Stimulated activated CD8-positive, alpha-beta memory T cell treated with anti-CD3 and anti-CD28 coated beads, Interleukin-4, amount 100 ng/mL, for 48 hours (primary cell): ENCODE data around the gene RPL27A.
"Not testable (repeated sequence)": the region's sequence is repeated elsewhere in the genome, so short reads cannot be mapped to it uniquely, and the experiment has no call there.

Experiments
- DNase-seq: peaks from one replicate; pipeline ENCODE4 v3.0.0-alpha.2; 2020

RPL27A gene

DNA sequence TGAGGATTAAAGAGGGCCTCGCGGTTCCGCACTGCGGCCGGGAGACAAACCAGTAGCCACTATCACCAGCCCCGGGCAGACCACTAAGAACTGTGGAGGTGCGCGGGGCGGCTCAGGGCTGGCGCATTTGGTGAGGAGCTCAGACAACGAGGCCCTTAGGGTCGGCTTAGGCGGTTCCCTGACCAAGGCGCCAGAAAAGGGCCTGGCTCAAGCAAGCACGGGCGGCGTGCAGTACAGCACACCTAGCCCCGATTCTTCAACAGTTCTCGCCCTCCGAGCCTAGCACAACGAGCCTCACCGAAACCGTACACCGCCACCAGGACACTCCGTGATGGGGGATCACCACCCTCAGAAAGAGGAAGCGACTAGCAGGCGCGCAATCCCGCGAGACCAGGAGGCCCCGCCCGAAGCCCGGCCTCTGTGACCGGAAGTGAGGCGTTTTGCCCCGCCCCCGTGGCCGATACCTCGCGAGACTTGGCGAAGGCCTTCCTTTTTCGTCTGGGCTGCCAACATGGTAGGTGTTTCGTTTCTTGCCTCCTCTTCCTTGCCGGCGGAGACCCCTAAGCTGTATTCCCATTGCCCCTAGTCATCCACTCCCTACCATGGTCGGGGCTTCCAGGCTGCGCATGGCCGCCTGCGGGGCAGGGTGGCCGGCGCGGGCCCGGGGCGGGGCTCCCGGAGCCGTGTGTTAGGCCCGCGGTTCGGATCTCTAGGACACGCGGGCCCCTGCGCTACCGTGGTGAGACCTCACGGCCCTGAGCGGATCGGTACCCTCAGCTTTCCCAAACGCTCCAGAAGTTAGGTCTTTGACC lies at the start of gene RPL27A, which contains the start of gene TRIM66:
Gene RPL27A, plus strand, starts transcription at position 490 of the 812 bp plus-strand sequence. Its CDS starts 22 bp downstream, at position 512.
Gene TRIM66, minus strand, starts transcription at position 363 of the 812 bp plus-strand sequence. CDS start 10,391 bp downstream, outside the sequence.
- peak; percentile 100 for DNase-seq

- no peak for DNase-seq
Observed at GRCh38 chr11:8634498-8634897, 48.1 kb upstream of the RPL27A start.

DNA sequence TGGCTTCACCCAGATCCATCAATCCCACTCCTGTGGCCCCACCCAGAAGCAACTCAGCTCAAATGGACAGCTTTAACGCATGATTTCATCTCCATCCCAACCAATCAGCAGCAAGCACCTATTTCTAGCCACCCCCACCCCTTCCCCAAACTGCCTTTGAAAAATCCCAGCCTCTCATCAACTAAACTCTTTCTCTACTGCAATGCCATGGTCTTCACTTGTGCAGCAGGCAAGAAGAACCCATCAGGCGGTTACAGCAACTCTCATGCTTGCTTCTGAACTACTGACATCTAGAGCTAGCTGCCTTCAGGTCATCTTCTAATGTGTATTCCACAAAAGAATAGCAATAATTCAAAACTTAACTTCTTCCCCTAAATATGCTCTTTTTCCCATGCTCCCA lies 46.5 kb upstream of the RPL27A start:
- DNase-seq: no peak

DNA sequence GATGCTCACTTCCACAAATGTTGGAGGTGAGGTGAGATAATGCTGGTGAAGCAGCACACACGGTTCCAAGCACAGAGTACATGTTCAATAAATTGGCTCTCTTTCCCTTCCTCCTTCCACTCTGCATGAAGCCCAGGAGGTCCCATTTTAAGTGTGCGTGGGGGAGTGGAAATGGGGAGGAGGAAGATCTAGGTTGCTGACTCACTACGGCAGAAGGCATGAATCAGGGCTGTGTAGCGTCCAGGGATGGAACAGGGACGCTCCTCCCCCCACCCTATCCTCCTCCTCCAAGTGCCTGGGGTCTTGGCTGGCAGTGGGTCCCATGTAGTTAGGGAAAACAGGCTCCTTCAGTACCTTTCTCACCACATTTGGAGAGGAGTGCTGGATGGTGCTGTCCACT lies 44.3 kb upstream of the RPL27A start:
- no peak for DNase-seq

GRCh38 chr11:8639655-8640054 lies 42.9 kb upstream of the RPL27A start:
- no peak for DNase-seq

- DNase-seq: no peak
Observed at GRCh38 chr11:8640267-8640906, 42.2 kb upstream of the RPL27A start.

- no peak for DNase-seq
Observed at GRCh38 chr11:8641332-8641731, 41.3 kb upstream of the RPL27A start.

GRCh38 chr11:8642196-8642841 lies 40.3 kb upstream of the RPL27A start:
- no peak for DNase-seq

DNA sequence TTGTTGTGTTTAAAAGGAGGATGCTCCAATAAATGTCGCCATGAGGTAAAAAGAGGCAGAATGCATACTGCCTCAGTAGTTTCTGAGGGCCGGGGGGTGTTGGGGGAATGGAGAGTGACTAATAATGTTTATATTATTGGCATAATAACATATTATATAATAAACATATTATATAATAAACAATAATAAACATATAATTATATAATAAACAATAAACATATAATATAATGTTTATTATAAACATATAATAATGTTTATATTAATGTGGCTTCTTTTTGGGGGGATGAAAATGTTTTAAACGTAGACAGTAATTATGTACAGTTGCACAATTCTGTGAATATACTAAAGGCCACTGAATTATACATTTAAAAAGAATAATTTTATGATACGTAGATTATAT lies 35.7 kb upstream of the RPL27A start:
- no peak for DNase-seq

DNA sequence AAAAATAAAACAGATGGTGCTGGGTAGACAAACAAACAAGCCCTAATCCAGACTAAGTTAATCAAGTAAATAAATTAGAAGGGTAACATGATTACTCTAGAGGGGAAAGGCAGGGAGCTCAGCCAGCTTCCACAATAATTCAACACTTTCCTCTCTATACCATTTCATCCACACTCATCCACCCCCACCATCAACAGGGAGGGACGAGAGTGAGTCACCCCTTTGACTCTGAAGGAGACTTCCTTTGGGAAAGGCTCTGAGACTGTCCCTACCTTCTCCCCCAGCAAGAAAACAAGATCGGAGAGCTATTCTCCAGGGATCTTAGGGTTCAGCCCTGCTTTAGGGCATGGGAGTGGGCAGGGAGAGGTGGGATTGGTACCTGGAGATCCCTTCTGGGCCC lies 33.2 kb upstream of the RPL27A start:
- DNase-seq: no peak

GRCh38 chr11:8650401-8650990 lies 32.1 kb upstream of the RPL27A start:
- no peak for DNase-seq

- DNase-seq: no peak
Observed at GRCh38 chr11:8652140-8652539, 30.5 kb upstream of the RPL27A start.

GRCh38 chr11:8654503-8654902 lies 28.1 kb upstream of the RPL27A start:
- no peak for DNase-seq

GRCh38 chr11:8656291-8656690 lies 26.3 kb upstream of the RPL27A start:
- no peak for DNase-seq

GRCh38 chr11:8658321-8659057 lies 24.1 kb upstream of the RPL27A start:
- no peak for DNase-seq

DNA sequence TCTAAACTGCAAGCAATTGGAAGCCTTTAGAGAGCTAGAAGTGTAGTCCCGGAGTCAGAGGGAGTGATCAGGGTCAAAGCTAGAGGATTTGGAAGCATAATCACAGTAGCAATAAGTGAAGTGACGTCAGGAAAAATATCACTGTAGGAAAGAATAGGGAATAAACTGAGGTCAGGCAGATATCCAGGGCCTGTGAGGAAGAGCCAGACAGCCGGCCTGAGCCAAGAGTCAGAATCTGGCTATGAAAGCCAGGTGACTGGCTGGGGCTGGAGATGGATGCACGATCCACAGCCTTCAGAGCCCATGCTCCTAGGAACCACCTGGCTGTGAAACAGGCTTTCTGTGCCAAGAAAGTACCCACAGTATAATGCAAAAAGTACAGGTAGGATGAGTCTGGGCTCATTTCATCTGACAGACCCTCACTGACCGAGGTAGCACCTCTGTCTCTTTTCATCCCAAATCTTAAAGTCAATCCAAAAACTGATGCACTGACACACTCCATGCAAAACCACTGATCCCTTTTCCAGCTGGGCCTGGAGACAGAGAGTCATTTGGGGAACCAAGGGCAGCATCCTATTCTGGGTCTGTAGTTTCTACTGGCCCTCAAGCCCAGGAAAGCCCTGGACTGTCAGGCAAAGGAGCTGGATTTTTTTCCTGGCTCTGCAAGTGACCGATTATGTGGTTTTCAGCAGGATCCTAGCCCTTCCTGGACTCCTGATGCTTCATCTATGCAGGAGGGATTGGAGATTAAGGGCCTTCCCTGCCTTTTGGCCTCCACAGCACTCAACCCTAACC lies 21.4 kb upstream of the RPL27A start:
- DNase-seq: no peak

DNA sequence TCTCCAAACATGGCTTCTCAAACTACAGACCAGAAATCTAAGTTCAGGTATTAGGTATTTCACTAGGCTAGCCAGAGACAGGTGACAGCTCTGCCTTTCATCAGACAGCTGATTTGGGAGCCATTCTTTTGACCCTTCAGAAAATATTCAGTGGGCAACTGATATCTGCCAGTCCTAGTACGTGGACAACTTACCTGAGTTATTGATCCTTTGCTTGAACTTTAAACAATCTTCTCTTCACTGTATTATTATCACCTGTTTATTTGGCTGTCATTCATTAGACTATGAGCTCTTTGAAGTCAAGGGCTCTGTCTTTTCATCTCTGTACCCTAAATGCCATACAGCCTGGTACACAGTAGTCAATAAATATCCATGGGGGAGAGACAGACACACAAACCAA lies 17.4 kb upstream of the RPL27A start:
- no peak for DNase-seq

DNA sequence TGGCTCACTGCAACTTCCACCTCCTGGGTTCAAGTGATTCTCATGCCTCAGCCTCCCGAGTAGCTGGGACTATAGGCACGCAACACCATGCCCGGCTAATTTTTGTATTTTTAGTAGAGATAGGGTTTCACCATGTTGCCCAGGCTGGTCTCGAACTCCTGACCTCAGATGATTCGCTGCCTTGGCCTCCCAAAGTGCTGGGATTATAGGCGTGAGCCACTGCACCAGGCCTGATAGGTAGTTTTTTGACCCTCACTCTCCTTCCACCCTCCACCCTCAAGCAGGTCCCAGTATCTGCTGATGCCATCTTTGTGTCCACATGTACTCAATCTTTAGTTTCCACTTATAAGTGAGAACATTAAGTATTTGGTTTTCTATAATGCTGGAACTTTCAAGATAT lies 12.5 kb upstream of the RPL27A start:
- not testable (repeated sequence) for DNase-seq

GRCh38 chr11:8671193-8671612 lies 11.4 kb upstream of the RPL27A start:
- no peak for DNase-seq

DNA sequence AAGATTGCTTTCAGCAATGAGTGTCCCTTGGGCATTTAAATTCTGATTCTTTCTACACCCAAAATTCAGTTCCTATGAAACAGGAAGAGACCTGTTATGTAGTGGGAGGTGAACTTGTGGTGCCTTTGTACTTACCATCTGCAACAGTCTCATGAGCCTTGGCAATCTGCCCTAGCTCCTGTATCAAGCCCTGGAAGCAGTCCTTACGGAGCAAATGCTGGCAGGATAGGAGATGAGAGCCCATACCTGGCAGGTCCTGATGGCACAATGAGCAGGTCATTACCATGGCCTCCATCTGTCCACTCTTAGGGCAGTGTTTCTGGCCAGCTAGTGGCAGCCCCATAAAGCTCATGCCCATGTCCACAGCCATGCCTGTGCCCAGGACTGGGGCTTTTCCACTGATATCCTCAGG lies 10.9 kb upstream of the RPL27A start:
- DNase-seq: no peak

GRCh38 chr11:8672346-8672745 lies 10.2 kb upstream of the RPL27A start:
- no peak for DNase-seq

DNA sequence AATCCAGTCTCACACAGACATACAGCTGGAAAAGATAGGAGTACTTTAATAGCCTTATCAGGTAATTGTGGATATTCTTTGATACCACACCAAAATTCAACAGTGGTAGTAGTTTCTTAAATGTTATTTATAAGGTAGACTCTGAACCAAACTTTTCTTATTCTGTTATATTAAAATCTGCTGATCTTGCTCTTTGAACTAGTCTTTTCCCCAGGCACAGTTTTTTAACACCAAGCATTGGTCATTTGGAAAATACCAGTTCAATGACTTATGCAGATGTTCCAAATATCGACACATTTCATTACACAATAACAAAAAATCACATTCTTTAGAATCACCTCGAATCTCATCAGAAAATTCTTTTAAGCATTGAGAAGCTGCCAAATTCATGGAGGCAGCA lies 7.7 kb upstream of the RPL27A start:
- DNase-seq: no peak
